Superior temporal gyrus (tissue), 1 donor: ENCODE data around the gene DNPH1.

Source experiments
- DNase-seq: peaks from one replicate; pipeline ENCODE4 v3.0.0-alpha.2; 2016; ENCODE audit errors: extremely low spot score

DNPH1 gene

GRCh38 chr6:43263314-43264178 is 34.3 kb upstream of the DNPH1 start:
- DNase-seq, result peak; percentile 62

GRCh38 chr6:43262780-43263313 is 33.6 kb upstream of the DNPH1 start:
- no peak for DNase-seq

GRCh38 chr6:43262000-43262779 is 32.9 kb upstream of the DNPH1 start:
- DNase-seq, result no peak

- no peak for DNase-seq
Measured at GRCh38 chr6:43261198-43261597, 31.9 kb upstream of the DNPH1 start.

- DNase-seq, result no peak
Measured at GRCh38 chr6:43260791-43261190, 31.5 kb upstream of the DNPH1 start.

GRCh38 chr6:43258807-43259686 is 29.8 kb upstream of the DNPH1 start:
- no peak for DNase-seq

- no peak for DNase-seq
Measured at GRCh38 chr6:43258180-43258579, 28.9 kb upstream of the DNPH1 start.

- no peak for DNase-seq
Measured at GRCh38 chr6:43257367-43258145, 28.3 kb upstream of the DNPH1 start.

- no peak for DNase-seq
Measured at GRCh38 chr6:43256670-43257366, 27.5 kb upstream of the DNPH1 start.

- DNase-seq, result no peak
Measured at GRCh38 chr6:43255408-43256054, 26.2 kb upstream of the DNPH1 start.

- DNase-seq, result no peak
Measured at GRCh38 chr6:43254846-43255245, 25.6 kb upstream of the DNPH1 start.

GRCh38 chr6:43254138-43254817 is 25.0 kb upstream of the DNPH1 start:
- no peak for DNase-seq

GRCh38 chr6:43253401-43253800 is 24.1 kb upstream of the DNPH1 start:
- no peak for DNase-seq

- DNase-seq, result no peak
Measured at GRCh38 chr6:43250992-43251373, 21.7 kb upstream of the DNPH1 start.

- DNase-seq, result no peak
Measured at GRCh38 chr6:43248791-43249190, 19.5 kb upstream of the DNPH1 start.

GRCh38 chr6:43248101-43248500 is 18.8 kb upstream of the DNPH1 start:
- DNase-seq, result no peak

GRCh38 chr6:43247114-43247999 is 18.1 kb upstream of the DNPH1 start:
- DNase-seq, result peak; percentile 82
